ENCODE results near the gene WDR62. TPM values are rescaled to one million over a fixed set of nuclear protein-coding genes. Genes with fewer than 3 reads are reported as not detected.

WDR62 gene
- total RNA-seq, 1 experiment from 2014 or later: 30.0 TPM

- Mint-ChIP-seq H3K9me3 (no peaks in the 10 kb centered on the region; a peak in 1 of 5 replicates), H3K4me1 (peaks cover 9 to 12% of the 10 kb centered on the region in 2 experiments), H3K36me3 (ENCODE audit: insufficient read depth in 1 of 3, low read depth in 3 of 3) (peaks cover 38 to 55% (median 53%) of the 10 kb centered on the region in 3 experiments; a peak in 6 of 7 replicates), H3K4me3 (peak overlapping the region in 1 of 2 experiments; percentile 51; a peak in 2 of 5 replicates), H3K27me3 (ENCODE audit: low read depth) (no peaks in the 10 kb centered on the region; the same call in 1 of the 2 replicates), H3K27ac (0 out of 7 replicates have a peak overlapping the region, but pooled peaks of 1 of the 3 experiments have one; percentile 77)
- Histone ChIP-seq H3K4ac (ENCODE audit: low read depth, low read length) (no peak overlapping the region), H2BK20ac (ENCODE audit: low read depth, low read length, poor library complexity, severe bottlenecking) (no peak overlapping the region), H3K27me3 (ENCODE audit: insufficient read depth, low read length) (no peaks in the 10 kb centered on the region), H4K5ac (ENCODE audit: insufficient read length, low read depth, low read length) (no peak overlapping the region), H2BK15ac (ENCODE audit: low read depth, low read length) (no peak overlapping the region), H3K79me2 (ENCODE audit: insufficient read depth, low read length) (no peaks in the 10 kb centered on the region), H3K9me3 (ENCODE audit: control insufficient read depth, low read depth, low read length) (no peaks in the 10 kb centered on the region), H3K4me1 (ENCODE audit: insufficient read depth, low read length) (no peaks in the 10 kb centered on the region), H3K23me2 (ENCODE audit: insufficient read length, low read depth, low read length, poor library complexity, severe bottlenecking) (peaks cover 4% of the 10 kb centered on the region), H3K4me2 (ENCODE audit: insufficient read depth, insufficient read length, low read length) (no peak overlapping the region), H2BK12ac (ENCODE audit: insufficient read length, low read depth, low read length) (no peak overlapping the region), H3K27ac (ENCODE audit: insufficient read length, low read depth, low read length) (no peak overlapping the region), H4K20me1 (ENCODE audit: control insufficient read depth, insufficient read depth, insufficient read length) (no peaks in the 10 kb centered on the region), H2BK120ac (ENCODE audit: low read depth, low read length, poor library complexity, severe bottlenecking) (no peak overlapping the region), H3K14ac (ENCODE audit: insufficient read depth, low read length) (no peak overlapping the region), H2BK5ac (ENCODE audit: insufficient read length, low read length) (no peak overlapping the region), H3K23ac (ENCODE audit: insufficient read length, low read depth, low read length) (no peak overlapping the region), H3K56ac (ENCODE audit: insufficient read length, low read depth, low read length) (no peak overlapping the region), H3K79me1 (ENCODE audit: insufficient read depth, low read depth, low read length, poor library complexity, severe bottlenecking) (no peaks in the 10 kb centered on the region), H3K9ac (ENCODE audit: extremely low read depth, insufficient read length, low read length) (no peak overlapping the region), H3K18ac (ENCODE audit: insufficient read length, low read depth, low read length) (no peak overlapping the region), H4K91ac (ENCODE audit: insufficient read length, low read depth, low read length) (no peak overlapping the region), H3T11ph (ENCODE audit: low read length) (no peak overlapping the region), H2AFZ (ENCODE audit: low read length) (no peak overlapping the region), H4K8ac (replicated peaks; ENCODE audit: insufficient read length, low read depth, low read length) (no peak overlapping the region), H2AK5ac (ENCODE audit: insufficient read length, low read length) (no peak overlapping the region)
- TF ChIP-seq CTCF (conservative IDR thresholded peaks at IDR 0.05): no peak
- no peak for DNase-seq
- WGBS (ENCODE audit: extremely low coverage, insufficient read length, low lambda C conversion rate): no CpG with 5 or more reads among the region's 9 CpGs
These were observed 87.8 kb downstream of the WDR62 start for GRCh38 chr19:36142496-36142895.

All from H9 (cell line).